ENCODE measurements around the gene CNOT11. TPM values are rescaled to one million over a fixed set of nuclear protein-coding genes. Genes with fewer than 3 reads are reported as not detected.
"Not testable (repeated sequence)": the region's sequence is repeated elsewhere in the genome, so short reads cannot be mapped to it uniquely, and the experiment has no call there.

CNOT11 gene
- 10 to 100 TPM; 38.8 to 60.5 (median 43.5) TPM for total RNA-seq
- 26.0 TPM for polyA plus RNA-seq
- long read RNA-seq, donor 1, transcript CNOT11-201 (7 exons, 2,599 nt), result major isoform, 136 of 164 reads
- long read RNA-seq, donor 1, partial matches to known transcripts, result 16 of 164 reads
- long read RNA-seq, donor 1, other reads (novel, unspliced or antisense), result 12 of 164 reads
- long read RNA-seq, donor 2, transcript CNOT11-201 (7 exons, 2,599 nt), result major isoform, 49 of 60 reads
- long read RNA-seq, donor 2, partial matches to known transcripts, result 4 of 60 reads
- long read RNA-seq, donor 2, other reads (novel, unspliced or antisense), result 7 of 60 reads
- long read RNA-seq, donor 3, transcript CNOT11-201 (7 exons, 2,599 nt), result major isoform, 10 of 32 reads
- long read RNA-seq, donor 3, partial matches to known transcripts, result 14 of 32 reads
- long read RNA-seq, donor 3, other reads (novel, unspliced or antisense), result 7 of 32 reads
- long read RNA-seq, donor 4, transcript CNOT11-201 (7 exons, 2,599 nt), result major isoform, 94 of 117 reads
- long read RNA-seq, donor 4, partial matches to known transcripts, result 19 of 117 reads
- long read RNA-seq, donor 4, other reads (novel, unspliced or antisense), result 4 of 117 reads

GRCh38 chr2:101252408-101253012, at the start of gene CNOT11:
CNOT11 (plus strand) TSS chr2:101252886; CDS start chr2:101252965, 79 bp downstream.
- intact Hi-C loops (cut with DNase I), result no loop called here
- peak within 1 kb of the TSS; percentile 82 for H3K27ac ChIP-seq (ENCODE audit: low read length)
- H3K27me3 ChIP-seq (ENCODE audit: control insufficient read depth, insufficient read depth), result no peaks in the 10 kb centered on the region
- ATAC-seq (peak; percentile 96 to 97), DNase-seq (peak; percentile 100)
- peak within 1 kb of the TSS; percentile 80 for H3K4me3 ChIP-seq (ENCODE audit: low read length)
- WGBS, result under 1% methylated on average over 63 of the region's 63 CpGs
- H3K4me1 ChIP-seq (ENCODE audit: control insufficient read depth, insufficient read depth, low read length), result peaks cover 5% of the 10 kb centered on the region
- H3K9me3 ChIP-seq (ENCODE audit: control insufficient read depth, low read length), result no peaks in the 10 kb centered on the region

- H3K9me3 ChIP-seq (ENCODE audit: control insufficient read depth, low read length), result no peaks in the 10 kb centered on the region
- H3K27me3 ChIP-seq (ENCODE audit: control insufficient read depth, insufficient read depth), result no peaks in the 10 kb centered on the region
- intact Hi-C loops (cut with DNase I), result loop anchor here in 2 of 4 donors (5.0 to 10.0 kb wide), 2 partner anchors 190 to 192 kb away; no protein-coding TSS in a partner anchor
- 91% methylated on average over 4 of the region's 4 CpGs for WGBS
- no peak overlapping the region for H3K4me3 ChIP-seq (ENCODE audit: low read length)
- H3K27ac ChIP-seq (ENCODE audit: low read length), result no peak overlapping the region
- ATAC-seq (no peak), DNase-seq (no peak)
- no peaks in the 10 kb centered on the region for H3K4me1 ChIP-seq (ENCODE audit: control insufficient read depth, insufficient read depth, low read length)
Observed at GRCh38 chr2:101204400-101205115, 48.1 kb upstream of the CNOT11 start.

GRCh38 chr2:101205521-101206479, 46.9 kb upstream of the CNOT11 start:
- intact Hi-C loops (cut with DNase I), result loop anchor here in 2 of 4 donors (5.0 to 10.0 kb wide), 2 partner anchors 191 to 193 kb away; no protein-coding TSS in a partner anchor
- Histone ChIP-seq H3K4me3 (ENCODE audit: low read length) (peak overlapping the region; percentile 39), H3K27ac (ENCODE audit: low read length) (no peak overlapping the region), H3K27me3 (ENCODE audit: control insufficient read depth, insufficient read depth) (no peaks in the 10 kb centered on the region), H3K9me3 (ENCODE audit: control insufficient read depth, low read length) (no peaks in the 10 kb centered on the region), H3K4me1 (ENCODE audit: control insufficient read depth, insufficient read depth, low read length) (no peaks in the 10 kb centered on the region)
- DNase-seq (peak; percentile 50 to 73 (median 60)), ATAC-seq (peak; percentile 78 to 86)
- 51% methylated on average over 15 of the region's 15 CpGs for WGBS

GRCh38 chr2:101208830-101209229, 43.9 kb upstream of the CNOT11 start:
- H3K4me1 ChIP-seq (ENCODE audit: control insufficient read depth, insufficient read depth, low read length), result no peaks in the 10 kb centered on the region
- no peak overlapping the region for H3K27ac ChIP-seq (ENCODE audit: low read length)
- WGBS, result 68% methylated on average over 4 of the region's 4 CpGs
- intact Hi-C loops (cut with DNase I), result loop anchor here in 2 of 4 donors (5.0 to 10.0 kb wide), 2 partner anchors 194 to 197 kb away; no protein-coding TSS in a partner anchor
- ATAC-seq, result no peak
- H3K27me3 ChIP-seq (ENCODE audit: control insufficient read depth, insufficient read depth), result no peaks in the 10 kb centered on the region
- H3K4me3 ChIP-seq (ENCODE audit: low read length), result no peak overlapping the region
- no peaks in the 10 kb centered on the region for H3K9me3 ChIP-seq (ENCODE audit: control insufficient read depth, low read length)
- DNase-seq, result no peak

- 87% methylated on average over 7 of the region's 7 CpGs for WGBS
- no peaks in the 10 kb centered on the region for H3K27me3 ChIP-seq (ENCODE audit: control insufficient read depth, insufficient read depth)
- no peak overlapping the region for H3K4me3 ChIP-seq (ENCODE audit: low read length)
- H3K27ac ChIP-seq (ENCODE audit: low read length), result no peak overlapping the region
- DNase-seq (no peak), ATAC-seq (no peak)
- no peaks in the 10 kb centered on the region for H3K9me3 ChIP-seq (ENCODE audit: control insufficient read depth, low read length)
- intact Hi-C loops (cut with DNase I), result no loop called here
- no peaks in the 10 kb centered on the region for H3K4me1 ChIP-seq (ENCODE audit: control insufficient read depth, insufficient read depth, low read length)
Observed at GRCh38 chr2:101219246-101219645, 33.4 kb upstream of the CNOT11 start.

- H3K4me1 ChIP-seq (ENCODE audit: control insufficient read depth, insufficient read depth, low read length); H3K9me3 ChIP-seq (ENCODE audit: control insufficient read depth, low read length); ATAC-seq; H3K4me3 ChIP-seq (ENCODE audit: low read length); H3K27ac ChIP-seq (ENCODE audit: low read length); intact Hi-C loops (cut with DNase I); DNase-seq; H3K27me3 ChIP-seq (ENCODE audit: control insufficient read depth, insufficient read depth): not testable (repeated sequence)
- 97% methylated on average over 7 of the region's 7 CpGs for WGBS
Observed at GRCh38 chr2:101220091-101220490, 32.6 kb upstream of the CNOT11 start.

GRCh38 chr2:101223814-101224231, 28.9 kb upstream of the CNOT11 start:
- DNase-seq, result no peak
- Histone ChIP-seq H3K4me1 (ENCODE audit: control insufficient read depth, insufficient read depth, low read length) (no peaks in the 10 kb centered on the region), H3K4me3 (ENCODE audit: low read length) (no peak overlapping the region), H3K27ac (ENCODE audit: low read length) (no peak overlapping the region), H3K27me3 (ENCODE audit: control insufficient read depth, insufficient read depth) (no peaks in the 10 kb centered on the region), H3K9me3 (ENCODE audit: control insufficient read depth, low read length) (no peaks in the 10 kb centered on the region)
- no peak for ATAC-seq
- intact Hi-C loops (cut with DNase I), result no loop called here
- 73% methylated on average over 7 of the region's 7 CpGs for WGBS

GRCh38 chr2:101230541-101231001, 22.1 kb upstream of the CNOT11 start:
- Histone ChIP-seq H3K27ac (ENCODE audit: low read length) (no peak overlapping the region), H3K4me3 (ENCODE audit: low read length) (no peak overlapping the region), H3K9me3 (ENCODE audit: control insufficient read depth, low read length) (no peaks in the 10 kb centered on the region), H3K4me1 (ENCODE audit: control insufficient read depth, insufficient read depth, low read length) (no peaks in the 10 kb centered on the region), H3K27me3 (ENCODE audit: control insufficient read depth, insufficient read depth) (no peaks in the 10 kb centered on the region)
- intact Hi-C loops (cut with DNase I), result no loop called here
- DNase-seq (no peak), ATAC-seq (no peak)
- WGBS, result 82% methylated on average over 2 of the region's 2 CpGs

- Histone ChIP-seq H3K4me1 (ENCODE audit: control insufficient read depth, insufficient read depth, low read length) (no peaks in the 10 kb centered on the region), H3K27me3 (ENCODE audit: control insufficient read depth, insufficient read depth) (no peaks in the 10 kb centered on the region), H3K4me3 (ENCODE audit: low read length) (no peak overlapping the region), H3K27ac (ENCODE audit: low read length) (no peak overlapping the region), H3K9me3 (ENCODE audit: control insufficient read depth, low read length) (no peaks in the 10 kb centered on the region)
- ATAC-seq (no peak), DNase-seq (no peak)
- intact Hi-C loops (cut with DNase I), result no loop called here
- WGBS, result 98% methylated on average over 1 of the region's 1 CpG
Observed at GRCh38 chr2:101231240-101231639, 21.4 kb upstream of the CNOT11 start.

Data from right cardiac atrium (tissue), 5 donors.